ENCODE data around the gene GRIK4.

Gene GRIK4

DNA sequence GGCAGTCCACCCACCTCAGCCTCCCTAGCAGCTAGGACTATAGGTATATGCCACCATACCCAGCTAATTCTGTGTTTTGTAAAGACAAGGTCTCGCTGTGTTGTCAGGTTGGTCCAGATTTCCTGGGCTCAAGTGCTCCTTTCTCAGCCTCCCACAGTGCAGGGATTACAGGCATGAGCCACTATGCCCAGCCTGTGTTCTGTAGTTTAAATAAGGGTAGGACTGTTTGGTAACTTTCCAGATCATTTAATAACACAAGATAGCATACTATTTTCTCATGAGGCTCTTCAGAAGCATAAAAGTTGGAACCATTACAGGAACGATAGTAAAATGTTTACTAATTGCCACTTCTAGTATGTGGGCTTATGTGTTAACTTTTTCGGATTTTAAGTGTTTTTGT is 38.0 kb upstream of the GRIK4 start:
- DNase-seq (ENCODE audit: low read depth): no peak
- no peak overlapping the region for H3K4me3 ChIP-seq (ENCODE audit: low read depth, low read length)
- TF ChIP-seq, protein P1, sequence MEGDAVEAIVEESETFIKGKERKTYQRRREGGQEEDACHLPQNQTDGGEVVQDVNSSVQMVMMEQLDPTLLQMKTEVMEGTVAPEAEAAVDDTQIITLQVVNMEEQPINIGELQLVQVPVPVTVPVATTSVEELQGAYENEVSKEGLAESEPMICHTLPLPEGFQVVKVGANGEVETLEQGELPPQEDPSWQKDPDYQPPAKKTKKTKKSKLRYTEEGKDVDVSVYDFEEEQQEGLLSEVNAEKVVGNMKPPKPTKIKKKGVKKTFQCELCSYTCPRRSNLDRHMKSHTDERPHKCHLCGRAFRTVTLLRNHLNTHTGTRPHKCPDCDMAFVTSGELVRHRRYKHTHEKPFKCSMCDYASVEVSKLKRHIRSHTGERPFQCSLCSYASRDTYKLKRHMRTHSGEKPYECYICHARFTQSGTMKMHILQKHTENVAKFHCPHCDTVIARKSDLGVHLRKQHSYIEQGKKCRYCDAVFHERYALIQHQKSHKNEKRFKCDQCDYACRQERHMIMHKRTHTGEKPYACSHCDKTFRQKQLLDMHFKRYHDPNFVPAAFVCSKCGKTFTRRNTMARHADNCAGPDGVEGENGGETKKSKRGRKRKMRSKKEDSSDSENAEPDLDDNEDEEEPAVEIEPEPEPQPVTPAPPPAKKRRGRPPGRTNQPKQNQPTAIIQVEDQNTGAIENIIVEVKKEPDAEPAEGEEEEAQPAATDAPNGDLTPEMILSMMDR (conservative IDR thresholded peaks at IDR 0.05; ENCODE audit: low read depth, low read length): no peak

GRCh38 chr11:120482149-120482548 is 29.4 kb upstream of the GRIK4 start:
- no peak overlapping the region for H3K4me3 ChIP-seq (ENCODE audit: low read depth, low read length)
- no peak for DNase-seq (ENCODE audit: low read depth)
- TF ChIP-seq, protein P1 (conservative IDR thresholded peaks at IDR 0.05; ENCODE audit: low read depth, low read length): no peak

GRCh38 chr11:120484722-120485121 is 26.8 kb upstream of the GRIK4 start:
- no peak for DNase-seq (ENCODE audit: low read depth)
- TF ChIP-seq, protein P1 (conservative IDR thresholded peaks at IDR 0.05; ENCODE audit: low read depth, low read length): no peak
- H3K4me3 ChIP-seq (ENCODE audit: low read depth, low read length): no peak overlapping the region

DNA sequence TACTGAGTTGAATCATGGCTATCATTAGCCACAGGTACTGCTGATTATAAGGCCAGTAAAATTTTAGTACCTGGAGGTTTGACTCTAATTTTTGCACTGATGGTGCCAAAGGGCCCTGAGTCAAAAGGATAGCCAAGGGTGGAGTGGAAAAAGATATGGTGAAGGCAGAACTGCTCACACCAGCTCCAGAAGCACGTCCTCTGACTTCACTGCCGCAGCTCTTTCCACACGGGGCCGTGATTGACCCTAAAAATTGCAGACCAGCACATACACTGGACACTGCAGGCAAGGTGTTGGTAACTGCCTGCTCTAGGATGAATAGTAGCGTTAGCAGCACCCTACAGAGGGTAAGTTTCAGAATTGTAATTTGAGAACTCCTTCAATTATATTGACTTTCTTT is 25.4 kb upstream of the GRIK4 start:
- TF ChIP-seq, protein P1 (conservative IDR thresholded peaks at IDR 0.05; ENCODE audit: low read depth, low read length): no peak
- no peak for DNase-seq (ENCODE audit: low read depth)
- no peak overlapping the region for H3K4me3 ChIP-seq (ENCODE audit: low read depth, low read length)

GRCh38 chr11:120489799-120490198 is 21.7 kb upstream of the GRIK4 start:
- H3K4me3 ChIP-seq (ENCODE audit: low read depth, low read length): no peak overlapping the region
- TF ChIP-seq, protein P1 (conservative IDR thresholded peaks at IDR 0.05; ENCODE audit: low read depth, low read length): no peak
- no peak for DNase-seq (ENCODE audit: low read depth)

DNA sequence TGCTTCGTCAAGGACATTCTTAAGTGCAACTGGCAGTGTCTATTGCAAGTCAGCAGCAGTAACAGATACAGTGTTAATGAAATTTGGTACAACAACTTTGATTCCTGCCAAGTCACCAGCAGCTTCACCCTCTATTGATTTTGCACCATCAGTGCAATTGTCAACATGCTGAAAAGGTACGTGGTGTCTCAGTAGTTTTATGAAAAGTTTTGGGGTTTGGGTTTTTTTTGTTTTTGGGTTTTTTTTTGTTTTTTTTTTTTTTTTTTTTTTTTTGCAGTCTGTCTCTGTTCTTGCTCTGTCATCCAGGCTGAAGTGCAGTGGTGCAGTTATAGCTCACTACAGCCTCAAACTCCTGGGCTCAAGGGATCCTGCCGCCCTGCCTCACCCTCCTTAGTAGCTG is 19.1 kb upstream of the GRIK4 start:
- TF ChIP-seq, protein P1 (conservative IDR thresholded peaks at IDR 0.05; ENCODE audit: low read depth, low read length): no peak
- H3K4me3 ChIP-seq (ENCODE audit: low read depth, low read length): no peak overlapping the region
- no peak for DNase-seq (ENCODE audit: low read depth)

- no peak overlapping the region for H3K4me3 ChIP-seq (ENCODE audit: low read depth, low read length)
- TF ChIP-seq, protein P1 (conservative IDR thresholded peaks at IDR 0.05; ENCODE audit: low read depth, low read length): no peak
- DNase-seq (ENCODE audit: low read depth): no peak
Measured at GRCh38 chr11:120494595-120494994, 17.0 kb upstream of the GRIK4 start.

Measured in choroid plexus epithelial cell (primary cell).